ENCODE measurements around the gene DCDC2. TPM values are rescaled to one million over a fixed set of nuclear protein-coding genes. Genes with fewer than 3 reads are reported as not detected.
A peak's percentile ranks its signal among the peaks of the same experiment; 100 is the strongest.
"Not testable (repeated sequence)": the region's sequence is repeated elsewhere in the genome, so short reads cannot be mapped to it uniquely, and the experiment has no call there.

The DCDC2 gene
- total RNA-seq (under 1 TPM in 1 of 2 donors, not detected in 1; 0.15 TPM), total RNA-seq (0.08 to 0.46 reads per million in 2 donors)

GRCh38 chr6:24357336-24358218 is at the start of gene DCDC2:
TSS of gene DCDC2 (minus strand) at chr6:24358059. CDS start at chr6:24357750, 309 bp downstream.
- peaks cover 26% of the 10 kb centered on the region for H3K4me1 Mint-ChIP-seq
- no peaks in the 10 kb centered on the region for H3K9me3 ChIP-seq (ENCODE audit: control insufficient read depth, low read length, poor library complexity, severe bottlenecking)
- peak within 1 kb of the TSS; percentile 53 for H3K27ac Mint-ChIP-seq
- H3K4me3 Mint-ChIP-seq = peak within 1 kb of the TSS; percentile 87
- H3K36me3 Mint-ChIP-seq (ENCODE audit: low read depth) = no peaks in the 10 kb centered on the region
- no peaks in the 10 kb centered on the region for H3K27me3 Mint-ChIP-seq
- ATAC-seq = peak; percentile 20
- DNase-seq = peak; percentile 11 to 33 (median 14)

- DNase-seq (no peak), ATAC-seq (no peak)
- no peaks in the 10 kb centered on the region for H3K9me3 ChIP-seq (ENCODE audit: control insufficient read depth, low read length, poor library complexity, severe bottlenecking)
- Mint-ChIP-seq H3K27ac (no peak overlapping the region), H3K4me1 (peaks cover 14% of the 10 kb centered on the region), H3K27me3 (peaks cover 7% of the 10 kb centered on the region), H3K36me3 (ENCODE audit: low read depth) (no peaks in the 10 kb centered on the region), H3K4me3 (no peak overlapping the region)
Measured at GRCh38 chr6:24405262-24405661, 47.4 kb upstream of the DCDC2 start.

DNA sequence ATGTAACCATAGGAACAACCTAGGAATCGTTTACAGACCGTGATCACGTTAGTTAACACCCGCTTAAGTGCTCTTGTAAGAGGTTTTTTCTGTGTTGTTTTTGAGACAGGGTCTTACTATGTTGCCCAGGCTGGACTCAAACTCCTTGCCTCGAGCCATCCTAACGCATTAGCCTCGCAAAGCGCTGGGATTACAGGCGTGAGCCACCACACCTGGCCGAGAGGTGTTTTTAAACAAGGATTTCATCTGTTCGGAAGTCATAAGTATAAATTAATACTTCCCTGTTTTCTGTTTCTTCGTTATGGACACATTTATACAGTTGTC is 45.6 kb upstream of the DCDC2 start:
- ATAC-seq (no peak), DNase-seq (no peak)
- Mint-ChIP-seq H3K36me3 (ENCODE audit: low read depth) (no peaks in the 10 kb centered on the region), H3K27me3 (peaks cover 23% of the 10 kb centered on the region), H3K4me3 (peak overlapping the region; percentile 98), H3K4me1 (peaks cover 14% of the 10 kb centered on the region), H3K27ac (peak overlapping the region; percentile 94)
- H3K9me3 ChIP-seq (ENCODE audit: control insufficient read depth, low read length, poor library complexity, severe bottlenecking) = no peaks in the 10 kb centered on the region

- Mint-ChIP-seq H3K4me3 (peak within 1 kb of the TSS; percentile 98), H3K27ac (peak within 1 kb of the TSS; percentile 94), H3K36me3 (ENCODE audit: low read depth) (no peaks in the 10 kb centered on the region), H3K27me3 (peaks cover 28% of the 10 kb centered on the region), H3K4me1 (peaks cover 14% of the 10 kb centered on the region)
- DNase-seq = peak; percentile 56 to 66 (median 64)
- ATAC-seq = peak; percentile 95
- H3K9me3 ChIP-seq (ENCODE audit: control insufficient read depth, low read length, poor library complexity, severe bottlenecking) = no peaks in the 10 kb centered on the region
Measured at GRCh38 chr6:24402697-24403500, 45.0 kb upstream of the DCDC2 start, which contains the start of gene MRS2. TSS of gene MRS2 (plus strand) at chr6:24402936. CDS start at chr6:24403047, 111 bp downstream.

GRCh38 chr6:24401458-24401857 is 43.6 kb upstream of the DCDC2 start:
- Mint-ChIP-seq H3K4me1 (peaks cover 14% of the 10 kb centered on the region), H3K27me3 (peaks cover 34% of the 10 kb centered on the region), H3K36me3 (ENCODE audit: low read depth) (no peaks in the 10 kb centered on the region), H3K4me3 (no peak overlapping the region), H3K27ac (no peak overlapping the region)
- H3K9me3 ChIP-seq (ENCODE audit: control insufficient read depth, low read length, poor library complexity, severe bottlenecking) = peaks cover under 1% of the 10 kb centered on the region
- ATAC-seq = no peak
- no peak for DNase-seq

- Mint-ChIP-seq H3K27me3 (peaks cover 35% of the 10 kb centered on the region), H3K4me1 (peaks cover 12% of the 10 kb centered on the region)
- ATAC-seq; H3K36me3 Mint-ChIP-seq (ENCODE audit: low read depth); DNase-seq; H3K9me3 ChIP-seq (ENCODE audit: control insufficient read depth, low read length, poor library complexity, severe bottlenecking); H3K27ac Mint-ChIP-seq; H3K4me3 Mint-ChIP-seq: not testable (repeated sequence)
Measured at GRCh38 chr6:24400045-24401039, 42.5 kb upstream of the DCDC2 start.

- Mint-ChIP-seq H3K27me3 (peaks cover 42% of the 10 kb centered on the region), H3K4me3 (no peak overlapping the region), H3K4me1 (no peaks in the 10 kb centered on the region), H3K36me3 (ENCODE audit: low read depth) (no peaks in the 10 kb centered on the region), H3K27ac (no peak overlapping the region)
- DNase-seq (no peak), ATAC-seq (no peak)
- H3K9me3 ChIP-seq (ENCODE audit: control insufficient read depth, low read length, poor library complexity, severe bottlenecking) = peaks cover 3% of the 10 kb centered on the region
Measured at GRCh38 chr6:24397631-24398030, 39.8 kb upstream of the DCDC2 start.

GRCh38 chr6:24396824-24397223 is 39.0 kb upstream of the DCDC2 start:
- H3K9me3 ChIP-seq (ENCODE audit: control insufficient read depth, low read length, poor library complexity, severe bottlenecking) = peaks cover 3% of the 10 kb centered on the region
- H3K27ac Mint-ChIP-seq = no peak overlapping the region
- H3K27me3 Mint-ChIP-seq = peaks cover 42% of the 10 kb centered on the region
- no peaks in the 10 kb centered on the region for H3K36me3 Mint-ChIP-seq (ENCODE audit: low read depth)
- no peak for ATAC-seq
- H3K4me3 Mint-ChIP-seq = no peak overlapping the region
- DNase-seq = no peak
- no peaks in the 10 kb centered on the region for H3K4me1 Mint-ChIP-seq

- Mint-ChIP-seq H3K4me3 (no peak overlapping the region), H3K36me3 (ENCODE audit: low read depth) (no peaks in the 10 kb centered on the region), H3K27ac (no peak overlapping the region), H3K4me1 (no peaks in the 10 kb centered on the region), H3K27me3 (peaks cover 32% of the 10 kb centered on the region)
- ATAC-seq = no peak
- peaks cover 3% of the 10 kb centered on the region for H3K9me3 ChIP-seq (ENCODE audit: control insufficient read depth, low read length, poor library complexity, severe bottlenecking)
- no peak for DNase-seq
Measured at GRCh38 chr6:24394780-24395437, 37.0 kb upstream of the DCDC2 start.

DNA sequence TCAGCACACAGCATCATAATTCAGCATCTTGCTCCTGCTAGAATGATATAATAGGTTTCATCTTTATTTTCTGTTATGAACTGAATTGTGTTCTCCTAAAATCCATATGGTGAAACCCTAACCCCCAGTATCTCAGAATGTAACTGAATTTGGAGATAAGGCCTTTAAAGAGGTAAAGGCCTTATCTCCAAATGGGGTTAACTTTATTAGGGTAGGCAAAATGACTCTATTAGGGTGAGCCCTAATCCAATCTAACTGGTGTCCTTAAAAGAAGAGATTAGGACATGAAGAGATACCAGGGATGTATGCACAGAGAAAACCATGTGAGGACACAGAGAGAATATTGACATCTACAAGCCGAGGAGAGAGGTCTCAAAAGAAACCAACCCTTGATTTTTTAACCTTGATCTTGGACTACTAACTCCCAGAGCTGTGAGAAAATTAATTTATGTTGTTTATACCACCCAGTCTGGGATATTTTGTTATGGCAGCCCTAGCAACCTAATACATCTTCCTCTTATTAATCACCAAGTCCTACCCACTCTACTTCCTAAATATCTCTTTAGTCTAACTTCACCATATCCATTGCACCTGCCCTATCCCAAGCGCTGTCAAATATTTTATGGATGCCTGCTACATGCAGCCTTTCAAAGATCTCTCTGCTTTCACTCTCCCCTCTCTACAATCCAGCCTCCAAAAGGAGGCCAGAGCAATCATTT is 36.4 kb upstream of the DCDC2 start:
- no peaks in the 10 kb centered on the region for H3K36me3 Mint-ChIP-seq (ENCODE audit: low read depth)
- no peak for DNase-seq
- ATAC-seq = no peak
- H3K27me3 Mint-ChIP-seq = peaks cover 25% of the 10 kb centered on the region
- H3K27ac Mint-ChIP-seq = no peak overlapping the region
- H3K4me3 Mint-ChIP-seq = no peak overlapping the region
- H3K4me1 Mint-ChIP-seq = no peaks in the 10 kb centered on the region
- H3K9me3 ChIP-seq (ENCODE audit: control insufficient read depth, low read length, poor library complexity, severe bottlenecking) = peaks cover 3% of the 10 kb centered on the region

GRCh38 chr6:24391756-24392405 is 34.0 kb upstream of the DCDC2 start:
- peaks cover 2% of the 10 kb centered on the region for H3K36me3 Mint-ChIP-seq (ENCODE audit: low read depth)
- H3K4me3 Mint-ChIP-seq = no peak overlapping the region
- peaks cover 2% of the 10 kb centered on the region for H3K4me1 Mint-ChIP-seq
- no peak overlapping the region for H3K27ac Mint-ChIP-seq
- no peak for ATAC-seq
- H3K9me3 ChIP-seq (ENCODE audit: control insufficient read depth, low read length, poor library complexity, severe bottlenecking) = peaks cover 3% of the 10 kb centered on the region
- no peak for DNase-seq
- peaks cover 14% of the 10 kb centered on the region for H3K27me3 Mint-ChIP-seq
